Tibial nerve (tissue), 4 donors: ENCODE measurements around the gene RFC2. TPM values are rescaled to one million over a fixed set of nuclear protein-coding genes. Genes with fewer than 3 reads are reported as not detected.
A peak's percentile ranks its signal among the peaks of the same experiment; 100 is the strongest.
"Not testable (repeated sequence)": the region's sequence is repeated elsewhere in the genome, so short reads cannot be mapped to it uniquely, and the experiment has no call there.

Experiments used
- DNase-seq, 2 donors: peaks; one replicate each; pipeline ENCODE4 v3.0.0-alpha.2; 2019; ENCODE audit warnings: low spot score in 2 of 2
- H3K27ac ChIP-seq, 4 donors: fragments of 200-600 bp; sonication (generic) in 3 of 4; one replicate each; pipeline ENCODE4 v1.5.1; 2017 to 2019; ENCODE audit warnings: mild to moderate bottlenecking in 1 of 4
- H3K27me3 ChIP-seq, 2 donors: fragments of 200-600 bp; sonication (generic) in 1 of 2; one replicate each; pipeline versions ENCODE4 v1.5.1 to v1.6.0; 2017 to 2019
- H3K36me3 ChIP-seq, 3 donors: fragments of 200-600 bp; sonication (generic); one replicate each; pipeline ENCODE4 v1.5.1; 2018 to 2019
- H3K4me1 ChIP-seq, 4 donors: fragments of 200-600 bp; sonication (generic) in 3 of 4; one replicate each; pipeline ENCODE4 v1.5.1; 2017 to 2019
- H3K4me3 ChIP-seq, 4 donors: fragments of 200-600 bp; sonication (generic) in 3 of 4; one replicate each; pipeline ENCODE4 v1.5.1; 2017 to 2019; ENCODE audit warnings: mild to moderate bottlenecking in 1 of 4, moderate library complexity in 1 of 4
- H3K9me3 ChIP-seq, 4 donors: fragments of 200-600 bp; sonication (generic) in 3 of 4; one replicate each; pipeline ENCODE4 v1.5.1; 2017 to 2019
- CTCF ChIP-seq, 5 experiments: fragments of 200-600 bp in 3 of 5; fragments of 450-650 bp in 2 of 5; sonication (generic) in 3 of 5; IDR thresholded peaks; one replicate each; pipeline ENCODE4 v1.5.1; 2016 to 2019; ENCODE audit warnings: antibody characterized with exemption in 5 of 5, mild to moderate bottlenecking in 3 of 5, moderate library complexity in 2 of 5
- EP300 ChIP-seq, 2 donors: sonication (generic); formaldehyde crosslinking; IDR thresholded peaks; one replicate each; pipeline ENCODE4 v1.6.1; 2017; ENCODE audit warnings: antibody characterized with exemption in 2 of 2, mild to moderate bottlenecking in 1 of 2
- POLR2A ChIP-seq, 2 donors: fragments of 450-650 bp; IDR thresholded peaks; one replicate each; pipeline ENCODE4 v1.6.1; 2017; ENCODE audit warnings: antibody characterized with exemption in 2 of 2, mild to moderate bottlenecking in 2 of 2, moderate library complexity in 2 of 2
- WGBS, 2 donors: methylation state at CpG; one replicate each; pipeline ENCODE4 v1.1.5; 2018; 5-methylcytosine and 5-hydroxymethylcytosine counted together
- total RNA-seq, 4 donors: library from RNA; depleted of rRNA; stranded (reverse); fragments of >200 nt; gene quantifications; one replicate each; pipeline ENCODE4 v1.1.0, GENCODE V29; 2016

The RFC2 gene
- total RNA-seq, 4 donors from 2014 or later: 8.4 to 25.1 (median 14.1) TPM

GRCh38 chr7:74214816-74215630 is 39.2 kb downstream of the RFC2 start:
- no peak for DNase-seq
- H3K9me3 ChIP-seq: peaks cover 0 to 7% (median 0%) of the 10 kb centered on the region in 4 donors
- no peak overlapping the region for H3K27ac ChIP-seq
- H3K27me3 ChIP-seq: peaks cover 0 to 3% of the 10 kb centered on the region in 2 donors
- 81 to 86% methylated on average over 18 to 21 of the region's 21 CpGs for WGBS, 2 donors
- H3K4me1 ChIP-seq: peaks cover 0 to 6% (median 3%) of the 10 kb centered on the region in 4 donors
- no peaks in the 10 kb centered on the region for H3K36me3 ChIP-seq
- H3K4me3 ChIP-seq: no peak overlapping the region
- TF ChIP-seq EP300 (IDR thresholded peaks at IDR 0.05) (no peak), CTCF (IDR thresholded peaks at IDR 0.05) (no peak), POLR2A (IDR thresholded peaks at IDR 0.05) (no peak)

DNA sequence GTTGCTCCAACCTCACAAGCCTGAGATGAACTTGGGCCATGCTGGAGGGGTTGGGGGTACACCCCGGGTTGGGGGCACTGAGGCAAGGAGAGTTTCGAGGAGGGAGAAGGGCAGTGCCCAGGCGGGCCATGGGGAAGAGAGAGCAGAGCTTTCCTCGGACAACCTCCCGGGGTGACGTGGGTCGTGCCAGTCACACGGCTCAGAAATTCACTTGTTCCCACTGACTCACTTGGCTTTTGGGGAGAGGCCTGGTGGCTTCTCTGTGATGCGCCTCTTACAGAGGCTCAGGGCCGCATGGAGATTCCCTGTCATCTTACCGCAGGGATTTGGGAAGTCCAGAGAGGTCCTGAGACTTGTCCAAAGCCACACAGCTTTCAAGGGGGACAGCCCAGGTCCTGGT is 41.5 kb downstream of the RFC2 start:
- Histone ChIP-seq H3K9me3 (no peaks in the 10 kb centered on the region), H3K27me3 (peaks cover 0 to 3% of the 10 kb centered on the region in 2 donors), H3K4me3 (no peak overlapping the region), H3K27ac (no peak overlapping the region), H3K36me3 (no peaks in the 10 kb centered on the region), H3K4me1 (peaks cover 0 to 12% (median 3%) of the 10 kb centered on the region in 4 donors)
- WGBS, 2 donors: 81 to 88% methylated on average over 11 of the region's 11 CpGs
- TF ChIP-seq POLR2A (IDR thresholded peaks at IDR 0.05) (no peak), CTCF (IDR thresholded peaks at IDR 0.05) (no peak), EP300 (IDR thresholded peaks at IDR 0.05) (no peak)
- no peak for DNase-seq

- 90 to 92% methylated on average over 7 of the region's 7 CpGs for WGBS, 2 donors
- not testable (repeated sequence) for H3K27me3 ChIP-seq, H3K36me3 ChIP-seq, H3K4me3 ChIP-seq, H3K27ac ChIP-seq, DNase-seq, H3K9me3 ChIP-seq
- peaks cover 0 to 14% (median 6%) of the 10 kb centered on the region in 4 donors for H3K4me1 ChIP-seq
Observed at GRCh38 chr7:74208241-74208640, 46.0 kb downstream of the RFC2 start.

DNA sequence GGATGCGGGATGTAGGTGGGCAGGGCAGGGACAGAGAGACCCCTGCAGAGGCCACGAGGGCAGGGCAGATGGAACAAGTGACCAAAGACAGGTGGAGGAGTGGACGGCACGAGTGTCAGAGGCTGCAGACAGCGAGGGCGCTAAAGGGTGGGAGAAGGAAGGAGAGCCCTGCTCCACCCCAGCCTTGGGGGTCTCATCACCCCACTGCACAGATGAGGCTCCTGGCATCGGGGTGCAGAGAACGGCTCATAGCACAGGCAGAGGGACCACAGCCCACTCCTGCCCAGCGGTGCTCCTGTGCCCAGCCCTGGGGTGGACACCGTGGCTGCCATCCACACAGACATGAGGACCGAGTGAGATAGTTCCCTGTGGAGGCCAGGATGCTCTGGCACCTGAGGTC is 46.6 kb downstream of the RFC2 start:
- 83% methylated on average over 11 of the region's 11 CpGs for WGBS, 2 donors
- Histone ChIP-seq H3K36me3 (no peaks in the 10 kb centered on the region), H3K4me3 (no peak overlapping the region), H3K27ac (no peak overlapping the region), H3K4me1 (peaks cover 0 to 14% (median 8%) of the 10 kb centered on the region in 4 donors), H3K27me3 (no peaks in the 10 kb centered on the region), H3K9me3 (no peaks in the 10 kb centered on the region)
- DNase-seq: no peak
- TF ChIP-seq CTCF (IDR thresholded peaks at IDR 0.05) (no peak), EP300 (IDR thresholded peaks at IDR 0.05) (no peak), POLR2A (IDR thresholded peaks at IDR 0.05) (no peak)

GRCh38 chr7:74206589-74207120 is 47.5 kb downstream of the RFC2 start:
- H3K36me3 ChIP-seq: no peaks in the 10 kb centered on the region
- no peak overlapping the region for H3K27ac ChIP-seq
- peak overlapping the region in 3 of 4 donors; percentile 1 to 32 (median 30) for H3K4me3 ChIP-seq
- DNase-seq: peak; percentile 82 to 90
- peak in 1 of 2 donors; percentile 28 for TF ChIP-seq EP300 (IDR thresholded peaks at IDR 0.05)
- peak; percentile 94 to 99 (median 97) for TF ChIP-seq CTCF (IDR thresholded peaks at IDR 0.05)
- TF ChIP-seq POLR2A (IDR thresholded peaks at IDR 0.05): no peak
- H3K9me3 ChIP-seq: no peaks in the 10 kb centered on the region
- H3K27me3 ChIP-seq: no peaks in the 10 kb centered on the region
- WGBS, 2 donors: 13 to 18% methylated on average over 17 to 23 of the region's 23 CpGs
- peaks cover 0 to 14% (median 8%) of the 10 kb centered on the region in 4 donors for H3K4me1 ChIP-seq

DNA sequence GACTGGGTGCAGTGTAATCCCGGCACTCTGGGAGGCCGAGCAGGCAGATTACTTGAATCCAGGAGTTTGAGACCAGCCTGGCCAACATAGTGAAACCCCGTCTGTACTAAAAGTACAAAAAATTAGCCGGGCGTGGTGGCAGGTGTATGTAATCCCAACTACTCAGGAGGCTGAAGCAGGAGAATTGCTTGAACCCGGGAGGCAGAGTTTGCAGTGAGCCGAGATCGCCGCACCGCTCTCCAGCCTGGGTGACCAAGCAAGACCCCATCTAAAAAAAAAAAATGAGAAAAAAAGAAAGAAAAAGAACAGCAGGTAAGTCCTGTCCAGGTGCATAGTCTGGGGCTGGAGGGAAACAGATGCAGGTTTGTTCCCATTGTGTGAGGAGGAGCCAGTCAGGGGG is 48.1 kb downstream of the RFC2 start:
- not testable (repeated sequence) for H3K27ac ChIP-seq, H3K27me3 ChIP-seq, H3K4me3 ChIP-seq, H3K36me3 ChIP-seq, DNase-seq, H3K9me3 ChIP-seq
- peaks cover 0 to 14% (median 8%) of the 10 kb centered on the region in 4 donors for H3K4me1 ChIP-seq
- WGBS, 2 donors: 86 to 87% methylated on average over 10 of the region's 10 CpGs
